ENCODE measurements around the gene OR2AE1. TPM values are rescaled to one million over a fixed set of nuclear protein-coding genes. Genes with fewer than 3 reads are reported as not detected.

The OR2AE1 gene
- total and polyA plus RNA-seq, 2 donors from 2014 or later = not detected

DNA sequence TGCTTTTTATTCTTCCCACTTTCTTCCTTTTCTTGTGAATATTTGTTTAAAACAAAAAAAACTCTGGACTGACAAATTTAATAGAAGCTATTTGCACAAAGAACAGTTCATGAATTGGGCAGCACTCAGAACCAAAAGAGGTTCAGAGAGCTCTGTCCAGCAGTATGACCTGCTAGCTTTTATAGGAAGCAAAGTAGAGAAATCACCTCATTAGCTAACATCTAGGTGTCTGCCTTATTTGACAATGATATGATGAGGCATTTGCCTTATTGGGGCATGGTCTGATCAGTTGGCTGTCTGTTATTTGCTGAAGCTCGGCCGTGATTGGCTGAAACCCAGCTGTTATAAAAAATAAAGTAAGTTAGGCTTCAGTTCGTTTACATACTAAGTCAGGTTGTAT, 43.3 kb upstream of the OR2AE1 start:
- H3K27ac ChIP-seq (ENCODE audit: low read depth in 2 of 2, low read length in 2 of 2) = no peak overlapping the region
- FAIRE-seq = no peak
- peak in 2 of 5 donors; percentile 17 for DNase-seq
- no peaks in the 10 kb centered on the region for H3K9me3 ChIP-seq (ENCODE audit: control insufficient read depth in 2 of 3, insufficient read depth in 1 of 3, low read length in 3 of 3)
- H3K9ac ChIP-seq (ENCODE audit: low read length in 3 of 3) = peak overlapping the region in 1 of 3 donors; percentile 91
- intact Hi-C loops (cut with DNase I) = no loop called here
- H3K36me3 ChIP-seq (ENCODE audit: control insufficient read depth in 2 of 3, insufficient read depth in 3 of 3, low read length in 3 of 3) = peaks cover 0 to 2% (median 0%) of the 10 kb centered on the region in 3 donors
- no peaks in the 10 kb centered on the region for H3K27me3 ChIP-seq (ENCODE audit: control insufficient read depth, insufficient read depth, low read length)
- H3K4me1 ChIP-seq (ENCODE audit: control insufficient read depth in 2 of 3, insufficient read depth in 2 of 3, low read depth in 1 of 3, low read length in 3 of 3) = peaks cover 2 to 15% (median 12%) of the 10 kb centered on the region in 3 donors
- peak overlapping the region; percentile 81 to 93 (median 85) for H3K4me3 ChIP-seq (ENCODE audit: low read length in 3 of 3)
- TF ChIP-seq, protein P1, sequence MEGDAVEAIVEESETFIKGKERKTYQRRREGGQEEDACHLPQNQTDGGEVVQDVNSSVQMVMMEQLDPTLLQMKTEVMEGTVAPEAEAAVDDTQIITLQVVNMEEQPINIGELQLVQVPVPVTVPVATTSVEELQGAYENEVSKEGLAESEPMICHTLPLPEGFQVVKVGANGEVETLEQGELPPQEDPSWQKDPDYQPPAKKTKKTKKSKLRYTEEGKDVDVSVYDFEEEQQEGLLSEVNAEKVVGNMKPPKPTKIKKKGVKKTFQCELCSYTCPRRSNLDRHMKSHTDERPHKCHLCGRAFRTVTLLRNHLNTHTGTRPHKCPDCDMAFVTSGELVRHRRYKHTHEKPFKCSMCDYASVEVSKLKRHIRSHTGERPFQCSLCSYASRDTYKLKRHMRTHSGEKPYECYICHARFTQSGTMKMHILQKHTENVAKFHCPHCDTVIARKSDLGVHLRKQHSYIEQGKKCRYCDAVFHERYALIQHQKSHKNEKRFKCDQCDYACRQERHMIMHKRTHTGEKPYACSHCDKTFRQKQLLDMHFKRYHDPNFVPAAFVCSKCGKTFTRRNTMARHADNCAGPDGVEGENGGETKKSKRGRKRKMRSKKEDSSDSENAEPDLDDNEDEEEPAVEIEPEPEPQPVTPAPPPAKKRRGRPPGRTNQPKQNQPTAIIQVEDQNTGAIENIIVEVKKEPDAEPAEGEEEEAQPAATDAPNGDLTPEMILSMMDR (IDR thresholded peaks at IDR 0.05; ENCODE audit: borderline replicate concordance, extremely low read depth, insufficient read depth) = no peak

- FAIRE-seq (no peak), DNase-seq (no peak)
- H3K27me3 ChIP-seq (ENCODE audit: control insufficient read depth, insufficient read depth, low read length) = no peaks in the 10 kb centered on the region
- TF ChIP-seq, protein P1 (IDR thresholded peaks at IDR 0.05; ENCODE audit: borderline replicate concordance, extremely low read depth, insufficient read depth) = no peak
- intact Hi-C loops (cut with DNase I) = no loop called here
- no peaks in the 10 kb centered on the region for H3K9me3 ChIP-seq (ENCODE audit: control insufficient read depth in 2 of 3, insufficient read depth in 1 of 3, low read length in 3 of 3)
- H3K36me3 ChIP-seq (ENCODE audit: control insufficient read depth in 2 of 3, insufficient read depth in 3 of 3, low read length in 3 of 3) = peaks cover 0 to 2% (median 0%) of the 10 kb centered on the region in 3 donors
- peaks cover 2 to 15% (median 12%) of the 10 kb centered on the region in 3 donors for H3K4me1 ChIP-seq (ENCODE audit: control insufficient read depth in 2 of 3, insufficient read depth in 2 of 3, low read depth in 1 of 3, low read length in 3 of 3)
- peak overlapping the region; percentile 81 to 93 (median 85) for H3K4me3 ChIP-seq (ENCODE audit: low read length in 3 of 3)
- peak overlapping the region; percentile 83 to 85 for H3K27ac ChIP-seq (ENCODE audit: low read depth in 2 of 2, low read length in 2 of 2)
- peak overlapping the region; percentile 63 to 91 (median 78) for H3K9ac ChIP-seq (ENCODE audit: low read length in 3 of 3)
Measured at GRCh38 chr7:99919814-99920112, 42.9 kb upstream of the OR2AE1 start.

- FAIRE-seq = no peak
- peak within 1 kb of the TSS; percentile 83 to 85 for H3K27ac ChIP-seq (ENCODE audit: low read depth in 2 of 2, low read length in 2 of 2)
- H3K4me1 ChIP-seq (ENCODE audit: control insufficient read depth in 2 of 3, insufficient read depth in 2 of 3, low read depth in 1 of 3, low read length in 3 of 3) = peaks cover 2 to 15% (median 12%) of the 10 kb centered on the region in 3 donors
- peak; percentile 84 to 97 (median 90) for DNase-seq
- intact Hi-C loops (cut with DNase I) = no loop called here
- H3K9ac ChIP-seq (ENCODE audit: low read length in 3 of 3) = peak within 1 kb of the TSS; percentile 78 to 91 (median 87)
- H3K4me3 ChIP-seq (ENCODE audit: low read length in 3 of 3) = peak within 1 kb of the TSS; percentile 81 to 93 (median 85)
- no peaks in the 10 kb centered on the region for H3K9me3 ChIP-seq (ENCODE audit: control insufficient read depth in 2 of 3, insufficient read depth in 1 of 3, low read length in 3 of 3)
- peaks cover 0 to 2% (median 0%) of the 10 kb centered on the region in 3 donors for H3K36me3 ChIP-seq (ENCODE audit: control insufficient read depth in 2 of 3, insufficient read depth in 3 of 3, low read length in 3 of 3)
- no peaks in the 10 kb centered on the region for H3K27me3 ChIP-seq (ENCODE audit: control insufficient read depth, insufficient read depth, low read length)
- TF ChIP-seq, protein P1 (IDR thresholded peaks at IDR 0.05; ENCODE audit: borderline replicate concordance, extremely low read depth, insufficient read depth) = no peak
Measured at GRCh38 chr7:99918959-99919813, 42.4 kb upstream of the OR2AE1 start, which contains the start of gene TRIM4. TRIM4 (minus strand) TSS chr7:99919530; CDS start chr7:99919401, 129 bp downstream.

All from kidney (tissue), 14 donors.